DND-41 (cell line): ENCODE data around the gene TMEM51.

Source experiments
- ATAC-seq: fragments of 200-7000 bp; cut with Tn5 transposase; 3 replicates; pipeline ENCODE4 v1.9.1; 2021; ENCODE audit warnings: low read depth; ENCODE audit not compliant: insufficient read depth
- DNase-seq: peaks from one replicate; pipeline ENCODE4 v3.0.0-alpha.2; 2020
- H2AFZ ChIP-seq: 2 replicates; pipeline ENCODE4 v1.6.0; 2012; ENCODE audit warnings: low read depth, low read length
- H3K27ac ChIP-seq: 2 replicates; pipeline ENCODE4 v1.5.1; 2012; ENCODE audit warnings: low read length, inconsistent platforms
- H3K27me3 ChIP-seq: fragments of 200-600 bp; sonication (generic); 2 replicates; pipeline ENCODE4 v1.6.0; 2012; ENCODE audit warnings: low read length, mild to moderate bottlenecking, inconsistent platforms; ENCODE audit not compliant: insufficient read depth, poor library complexity
- H3K36me3 ChIP-seq: 2 replicates; pipeline ENCODE4 v1.5.1; 2012; ENCODE audit warnings: low read length, inconsistent platforms; ENCODE audit not compliant: insufficient read depth
- H3K4me1 ChIP-seq: 2 replicates; pipeline ENCODE4 v1.5.1; 2012; ENCODE audit warnings: mild to moderate bottlenecking, low read length; ENCODE audit not compliant: insufficient read depth
- H3K4me2 ChIP-seq: 2 replicates; pipeline ENCODE4 v1.6.0; 2012; ENCODE audit warnings: mild to moderate bottlenecking, moderate library complexity, low read length, inconsistent platforms; ENCODE audit not compliant: insufficient read depth
- H3K4me3 ChIP-seq, 2 experiments: fragments of 200-600 bp in 1 of 2; shearing (Covaris generic) in 1 of 2; 2 replicates each; pipeline ENCODE4 v1.5.1; 2012 to 2016; ENCODE audit warnings: inconsistent platforms in 2 of 2, low read length in 2 of 2, mild to moderate bottlenecking in 2 of 2, low read depth in 1 of 2, moderate library complexity in 1 of 2
- H3K79me2 ChIP-seq: 2 replicates; pipeline ENCODE4 v1.6.0; 2012; ENCODE audit warnings: low read length, inconsistent platforms; ENCODE audit not compliant: insufficient read depth
- H3K9ac ChIP-seq: 2 replicates; pipeline ENCODE4 v1.6.0; 2012; ENCODE audit warnings: low read depth, mild to moderate bottlenecking, inconsistent platforms, low read length, moderate library complexity
- H3K9me3 ChIP-seq: 2 replicates; pipeline ENCODE4 v1.5.1; 2012; ENCODE audit warnings: low read length, moderate library complexity, mild to moderate bottlenecking, inconsistent platforms; ENCODE audit not compliant: insufficient read depth, severe bottlenecking
- H4K20me1 ChIP-seq: 2 replicates; pipeline ENCODE4 v1.6.0; 2012; ENCODE audit warnings: low read length; ENCODE audit not compliant: insufficient read depth
- CTCF ChIP-seq: IDR thresholded peaks from 2 replicates; pipeline ENCODE4 v1.5.1; 2012; ENCODE audit warnings: borderline replicate concordance, low read length, moderate library complexity, mild to moderate bottlenecking; ENCODE audit not compliant: poor library complexity, severe bottlenecking; ENCODE audit errors: extremely low read depth
- EZH2 ChIP-seq: IDR thresholded peaks from 3 replicates; pipeline ENCODE4 v1.6.1; 2012; ENCODE audit warnings: borderline replicate concordance, low read depth, mild to moderate bottlenecking, moderate library complexity, low read length, inconsistent platforms; ENCODE audit not compliant: severe bottlenecking

TMEM51 gene

DNA sequence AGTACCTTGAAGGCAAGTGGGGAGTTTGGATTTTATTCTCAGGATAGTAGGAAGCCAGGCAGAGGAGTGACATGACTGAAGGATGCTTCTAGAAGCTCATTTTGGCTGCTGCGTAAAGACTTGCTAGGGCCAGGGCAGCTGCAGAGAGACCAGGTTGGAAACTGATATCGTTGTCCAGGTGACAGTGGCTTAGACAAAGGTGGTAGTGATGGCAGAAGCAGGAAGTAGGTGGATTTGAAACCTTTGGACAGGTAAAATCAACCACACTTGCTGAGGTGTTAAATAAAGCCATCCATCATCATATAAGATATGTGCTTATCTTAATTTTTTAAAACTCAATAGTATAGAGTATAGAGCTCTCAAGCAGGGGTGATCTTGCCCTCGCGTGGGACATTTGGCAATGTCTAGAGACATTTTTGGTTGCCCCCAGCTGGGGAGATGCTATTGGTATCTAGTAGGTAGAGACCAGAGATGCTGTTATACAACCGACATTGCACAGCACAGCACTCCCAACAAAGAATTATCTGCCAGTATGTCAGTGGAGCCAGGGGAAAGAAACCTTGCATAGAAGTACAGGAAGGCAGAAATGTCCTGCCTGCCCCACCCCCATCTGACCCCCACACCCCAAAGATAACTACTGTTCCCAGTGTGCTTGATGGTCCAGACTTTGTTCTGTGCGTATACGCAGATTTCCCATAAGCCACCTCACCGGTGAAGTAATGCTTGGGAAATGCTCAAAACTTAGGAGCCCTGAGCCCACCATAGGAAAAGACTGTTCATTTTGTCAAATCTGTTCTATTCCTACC, 31.1 kb downstream of the TMEM51 start:
- Histone ChIP-seq H3K36me3 (no peaks in the 10 kb centered on the region), H3K9me3 (no peaks in the 10 kb centered on the region), H3K4me1 (no peaks in the 10 kb centered on the region), H3K9ac (no peak overlapping the region), H3K79me2 (no peaks in the 10 kb centered on the region), H3K27ac (no peak overlapping the region), H3K27me3 (peaks cover 8% of the 10 kb centered on the region), H2AFZ (no peak overlapping the region), H3K4me3 (no peak overlapping the region), H4K20me1 (no peaks in the 10 kb centered on the region), H3K4me2 (no peak overlapping the region)
- no peak for TF ChIP-seq CTCF
- DNase-seq = no peak
- no peak for ATAC-seq

DNA sequence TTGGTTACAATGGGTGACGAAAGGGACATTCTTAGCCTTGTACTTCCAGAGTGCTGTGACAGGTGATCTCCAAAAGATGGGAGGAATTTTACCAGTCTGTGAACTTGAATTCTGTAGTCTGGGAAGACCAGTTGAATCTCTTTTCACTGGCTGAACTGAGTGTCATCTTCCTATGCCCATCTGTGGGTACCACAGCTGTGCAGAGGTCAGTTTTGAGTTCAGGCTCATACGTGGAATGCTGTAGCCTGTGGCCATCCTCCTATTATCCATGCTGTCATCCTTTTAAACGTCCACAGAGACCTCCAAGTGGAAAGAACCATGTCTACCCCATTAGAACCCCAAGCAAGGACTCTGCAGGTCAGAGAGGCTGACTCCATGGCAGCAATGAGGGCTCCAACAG, 32.1 kb downstream of the TMEM51 start:
- Histone ChIP-seq H3K4me1 (no peaks in the 10 kb centered on the region), H2AFZ (no peak overlapping the region), H3K4me2 (no peak overlapping the region), H3K9me3 (no peaks in the 10 kb centered on the region), H4K20me1 (no peaks in the 10 kb centered on the region), H3K9ac (no peak overlapping the region), H3K27ac (no peak overlapping the region), H3K4me3 (no peak overlapping the region), H3K79me2 (no peaks in the 10 kb centered on the region), H3K27me3 (peaks cover 12% of the 10 kb centered on the region), H3K36me3 (no peaks in the 10 kb centered on the region)
- DNase-seq (no peak), ATAC-seq (no peak)
- TF ChIP-seq EZH2 (no peak), CTCF (no peak)

- H3K4me1 ChIP-seq = no peaks in the 10 kb centered on the region
- TF ChIP-seq EZH2 = no peak
- no peak for TF ChIP-seq CTCF
- DNase-seq (no peak), ATAC-seq (no peak)
- H3K27ac ChIP-seq = no peak overlapping the region
- no peak overlapping the region for H3K4me2 ChIP-seq
- no peaks in the 10 kb centered on the region for H3K9me3 ChIP-seq
- no peak overlapping the region for H3K4me3 ChIP-seq
- H2AFZ ChIP-seq = no peak overlapping the region
- no peaks in the 10 kb centered on the region for H4K20me1 ChIP-seq
- H3K79me2 ChIP-seq = no peaks in the 10 kb centered on the region
- H3K9ac ChIP-seq = no peak overlapping the region
- H3K27me3 ChIP-seq = peaks cover 13% of the 10 kb centered on the region
- no peaks in the 10 kb centered on the region for H3K36me3 ChIP-seq
Measured at GRCh38 chr1:15186073-15186845, 32.7 kb downstream of the TMEM51 start.
